DOHH2 (cell line): ENCODE results near the gene PSMC4.

Source experiments
- EZH2phosphoT487 ChIP-seq: fragments of 200-600 bp; sonication (generic); IDR thresholded peaks from 2 replicates; pipeline ENCODE4 v1.6.1; 2017; ENCODE audit warnings: borderline replicate concordance, mild to moderate bottlenecking, antibody characterized with exemption, low read length, moderate library complexity, mixed read lengths
- TF ChIP-seq, protein P1 (sequence below): fragments of 200-600 bp; sonication (generic); IDR thresholded peaks from one replicate; pipeline ENCODE4 v1.5.1; 2014; ENCODE audit warnings: antibody characterized with exemption, mild to moderate bottlenecking, low read depth, low read length; ENCODE audit not compliant: poor library complexity, severe bottlenecking

DNA sequence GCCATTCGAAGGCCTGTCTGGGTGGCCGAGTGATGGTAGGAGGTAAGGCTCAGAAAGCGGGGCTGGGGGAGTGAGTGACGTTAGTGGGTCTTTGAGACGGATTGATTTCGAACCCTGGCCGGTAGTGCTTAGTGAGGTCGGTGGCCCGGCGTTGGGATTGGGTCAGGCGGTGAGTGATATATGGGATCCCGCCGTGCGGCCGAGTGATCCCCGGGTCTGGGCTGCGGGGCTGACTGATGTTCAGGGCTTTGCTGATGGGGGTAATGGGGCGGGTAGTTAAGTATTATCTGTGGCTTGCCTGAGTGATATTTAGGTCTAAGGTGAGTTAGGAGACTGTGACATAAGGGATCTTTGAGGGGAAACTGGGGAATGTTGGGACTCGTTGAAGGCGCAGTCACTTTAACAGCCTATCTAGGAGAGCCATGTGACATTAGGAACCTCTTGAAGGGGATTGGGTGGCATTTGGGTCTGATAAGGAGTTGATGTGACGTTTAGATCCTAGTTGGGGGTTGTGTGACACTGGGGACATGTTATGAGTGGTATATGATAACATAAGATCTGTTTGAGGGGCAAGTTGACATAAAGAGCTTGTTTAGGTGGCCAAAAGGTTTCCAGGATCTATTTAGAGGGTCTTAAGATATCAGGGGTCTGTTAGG, 543 bp downstream of the PSMC4 start:
- TF ChIP-seq, protein P1, sequence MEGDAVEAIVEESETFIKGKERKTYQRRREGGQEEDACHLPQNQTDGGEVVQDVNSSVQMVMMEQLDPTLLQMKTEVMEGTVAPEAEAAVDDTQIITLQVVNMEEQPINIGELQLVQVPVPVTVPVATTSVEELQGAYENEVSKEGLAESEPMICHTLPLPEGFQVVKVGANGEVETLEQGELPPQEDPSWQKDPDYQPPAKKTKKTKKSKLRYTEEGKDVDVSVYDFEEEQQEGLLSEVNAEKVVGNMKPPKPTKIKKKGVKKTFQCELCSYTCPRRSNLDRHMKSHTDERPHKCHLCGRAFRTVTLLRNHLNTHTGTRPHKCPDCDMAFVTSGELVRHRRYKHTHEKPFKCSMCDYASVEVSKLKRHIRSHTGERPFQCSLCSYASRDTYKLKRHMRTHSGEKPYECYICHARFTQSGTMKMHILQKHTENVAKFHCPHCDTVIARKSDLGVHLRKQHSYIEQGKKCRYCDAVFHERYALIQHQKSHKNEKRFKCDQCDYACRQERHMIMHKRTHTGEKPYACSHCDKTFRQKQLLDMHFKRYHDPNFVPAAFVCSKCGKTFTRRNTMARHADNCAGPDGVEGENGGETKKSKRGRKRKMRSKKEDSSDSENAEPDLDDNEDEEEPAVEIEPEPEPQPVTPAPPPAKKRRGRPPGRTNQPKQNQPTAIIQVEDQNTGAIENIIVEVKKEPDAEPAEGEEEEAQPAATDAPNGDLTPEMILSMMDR: no peak
- TF ChIP-seq EZH2phosphoT487: no peak
